Immature natural killer cell (primary cell): ENCODE results near the gene GRIN3A. TPM values are rescaled to one million over a fixed set of nuclear protein-coding genes. Genes with fewer than 3 reads are reported as not detected.

Experiments
- DNase-seq, 3 donors: peaks; one replicate each; pipeline ENCODE4 v3.0.0; 2022; ENCODE audit warnings: mixed read lengths in 1 of 3
- H3K27ac Mint-ChIP-seq, 6 donors: one replicate each; pipeline ENCODE4 v1.8.0; 2020; ENCODE audit warnings: mixed read lengths in 6 of 6, mild to moderate bottlenecking in 5 of 6, inconsistent platforms in 4 of 6, moderate library complexity in 3 of 6
- H3K27me3 Mint-ChIP-seq, 3 donors: one replicate each; pipeline ENCODE4 v1.8.0; 2020 to 2021; ENCODE audit warnings: low read depth in 3 of 3, mild to moderate bottlenecking in 3 of 3, mixed read lengths in 3 of 3, moderate library complexity in 3 of 3, inconsistent platforms in 1 of 3
- H3K36me3 Mint-ChIP-seq, 3 donors: one replicate each; pipeline ENCODE4 v1.8.0; 2020; ENCODE audit warnings: mixed read lengths in 3 of 3, inconsistent platforms in 2 of 3, mild to moderate bottlenecking in 2 of 3
- H3K4me1 Mint-ChIP-seq, 2 donors: one replicate each; pipeline ENCODE4 v1.8.0; 2020; ENCODE audit warnings: inconsistent platforms in 2 of 2, mild to moderate bottlenecking in 2 of 2, mixed read lengths in 2 of 2, moderate library complexity in 1 of 2
- H3K4me3 Mint-ChIP-seq, 5 donors: one replicate each; pipeline ENCODE4 v1.8.0; 2020; ENCODE audit warnings: mild to moderate bottlenecking in 5 of 5, mixed read lengths in 5 of 5, inconsistent platforms in 3 of 5, moderate library complexity in 3 of 5
- H3K9me3 Mint-ChIP-seq, 6 donors: one replicate each; pipeline ENCODE4 v1.8.0; 2020; ENCODE audit warnings: mild to moderate bottlenecking in 6 of 6, mixed read lengths in 6 of 6, inconsistent platforms in 4 of 6, moderate library complexity in 3 of 6
- polyA plus RNA-seq, 3 donors: library from polyadenylated mRNA; unstranded; fragments of 300-500 nt; fragmentation: Illumina TruSeq; gene quantifications; one replicate each; pipeline ENCODE4 v1.2.3, GENCODE V29; 2021

The GRIN3A gene
- polyA plus RNA-seq, 3 donors from 2014 or later, result 0.02 TPM; not detected in 2

DNA sequence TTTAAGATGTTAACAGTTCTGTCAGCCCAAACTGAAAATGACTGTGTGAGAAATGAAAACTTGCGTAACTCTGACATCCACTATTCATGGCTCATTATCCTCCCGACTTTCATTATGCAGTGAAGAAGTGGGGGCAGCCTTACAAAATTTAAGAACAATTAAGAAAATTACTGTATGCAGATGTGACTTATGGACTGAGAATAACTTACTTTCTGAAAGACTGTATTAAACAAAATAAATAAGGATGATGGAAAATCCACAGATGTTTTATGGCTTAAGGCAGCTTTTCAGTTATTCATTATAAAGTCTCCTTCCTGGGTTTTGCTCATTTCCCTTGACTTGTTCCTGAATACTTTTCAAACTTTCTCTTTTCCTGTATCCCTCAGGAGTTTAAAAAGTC, 55.2 kb downstream of the GRIN3A start:
- Mint-ChIP-seq H3K27me3 (no peaks in the 10 kb centered on the region), H3K27ac (no peak overlapping the region), H3K4me3 (no peak overlapping the region), H3K4me1 (no peaks in the 10 kb centered on the region), H3K36me3 (no peaks in the 10 kb centered on the region), H3K9me3 (peaks cover 0 to 8% (median under 1%) of the 10 kb centered on the region in 6 donors)
- no peak for DNase-seq

DNA sequence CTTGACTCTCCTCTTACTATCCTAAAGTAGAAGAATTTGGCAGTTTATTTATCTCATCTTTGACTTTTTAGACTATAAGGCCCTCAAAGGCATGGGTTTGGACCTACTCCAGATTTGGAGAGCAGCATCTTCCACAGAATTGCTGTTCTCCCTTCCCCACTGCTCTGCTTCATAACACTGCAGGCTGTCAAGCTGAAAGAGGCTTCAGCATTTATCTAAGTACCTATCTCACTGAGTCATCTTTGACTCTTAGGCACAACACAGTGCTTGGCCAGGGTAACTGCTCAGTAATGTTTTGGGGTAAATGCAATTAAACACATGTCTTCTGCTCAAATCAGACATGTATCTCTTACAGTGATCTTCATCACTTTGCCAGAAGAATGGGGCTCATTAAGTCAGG, 60.6 kb downstream of the GRIN3A start:
- Mint-ChIP-seq H3K36me3 (no peaks in the 10 kb centered on the region), H3K27me3 (peaks cover 0 to 6% (median 0%) of the 10 kb centered on the region in 3 donors), H3K9me3 (peaks cover 0 to 13% (median under 1%) of the 10 kb centered on the region in 6 donors), H3K4me3 (no peak overlapping the region), H3K27ac (no peak overlapping the region), H3K4me1 (no peaks in the 10 kb centered on the region)
- DNase-seq, result no peak

DNA sequence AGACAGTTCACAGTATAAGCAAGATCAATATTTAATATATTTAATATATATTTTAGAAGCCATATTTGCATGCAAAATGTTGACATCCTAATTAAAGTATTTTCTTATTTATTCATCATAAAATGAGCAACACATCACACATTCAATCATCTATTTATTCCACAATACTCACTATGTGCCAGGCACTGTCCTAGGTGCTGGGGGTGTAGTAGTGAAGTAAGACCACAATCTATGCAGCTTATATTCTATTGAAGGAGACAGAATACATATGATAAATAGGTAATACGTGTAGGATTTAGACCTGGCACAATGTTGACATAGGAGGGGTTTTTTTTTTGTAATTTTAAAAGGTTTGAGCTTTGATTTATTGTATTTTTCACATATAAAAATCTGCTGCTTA, 63.1 kb downstream of the GRIN3A start:
- Mint-ChIP-seq H3K4me3 (no peak overlapping the region), H3K4me1 (no peaks in the 10 kb centered on the region), H3K27ac (no peak overlapping the region)

DNA sequence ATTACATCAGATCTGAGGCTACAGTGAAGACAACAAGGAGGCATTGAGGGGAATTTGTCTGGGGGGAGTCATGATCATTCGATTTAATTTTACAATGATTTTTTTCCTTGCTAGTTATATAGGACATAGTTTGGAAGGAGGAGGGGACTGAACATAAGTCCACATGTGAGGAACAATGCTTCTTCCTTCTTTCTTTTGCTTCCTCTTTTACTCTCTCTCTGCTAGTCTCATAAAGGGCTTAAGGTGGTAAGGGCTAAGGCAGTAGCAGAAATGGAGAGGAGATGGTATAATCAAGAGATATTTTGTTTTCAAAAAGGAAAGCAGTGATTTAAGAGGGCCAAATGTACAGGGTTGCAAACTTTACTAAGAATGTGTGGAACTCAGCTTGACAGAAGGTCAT, 64.3 kb downstream of the GRIN3A start:
- Mint-ChIP-seq H3K27ac (no peak overlapping the region), H3K36me3 (no peaks in the 10 kb centered on the region), H3K27me3 (peaks cover 0 to 8% (median 0%) of the 10 kb centered on the region in 3 donors), H3K9me3 (peaks cover 0 to 15% (median under 1%) of the 10 kb centered on the region in 6 donors), H3K4me3 (no peak overlapping the region), H3K4me1 (no peaks in the 10 kb centered on the region)
- DNase-seq, result no peak

More for the DNA sequence above, 63.1 kb downstream of the GRIN3A start:
- H3K36me3 Mint-ChIP-seq, result no peaks in the 10 kb centered on the region
- peaks cover 0 to 8% (median 0%) of the 10 kb centered on the region in 3 donors for H3K27me3 Mint-ChIP-seq
- no peak for DNase-seq
- H3K9me3 Mint-ChIP-seq, result peaks cover 0 to 14% (median under 1%) of the 10 kb centered on the region in 6 donors

DNA sequence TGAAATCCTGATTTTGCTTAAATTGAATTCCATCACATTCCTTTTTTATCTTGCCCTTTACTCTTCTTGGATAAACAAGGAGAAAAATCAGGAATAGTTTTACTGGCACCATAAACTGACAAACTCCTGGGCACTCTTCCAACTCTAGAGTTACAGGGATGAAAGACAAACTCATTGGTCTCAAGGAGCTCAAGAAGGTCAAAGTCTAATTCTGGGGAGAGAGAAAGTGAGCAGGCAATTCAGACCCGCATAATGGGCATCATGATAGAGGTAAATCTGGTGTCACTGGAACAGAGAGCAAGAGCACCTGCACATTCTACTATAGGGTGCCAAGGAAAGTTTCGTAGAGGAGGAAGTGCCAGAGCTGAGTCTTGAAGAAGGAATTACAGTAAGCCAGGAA, 64.8 kb downstream of the GRIN3A start:
- H3K4me1 Mint-ChIP-seq, result no peaks in the 10 kb centered on the region
- H3K4me3 Mint-ChIP-seq, result no peak overlapping the region
- no peaks in the 10 kb centered on the region for H3K36me3 Mint-ChIP-seq
- H3K27ac Mint-ChIP-seq, result no peak overlapping the region
- H3K27me3 Mint-ChIP-seq, result peaks cover 0 to 8% (median 0%) of the 10 kb centered on the region in 3 donors
- peaks cover 0 to 14% (median under 1%) of the 10 kb centered on the region in 6 donors for H3K9me3 Mint-ChIP-seq
- no peak for DNase-seq

DNA sequence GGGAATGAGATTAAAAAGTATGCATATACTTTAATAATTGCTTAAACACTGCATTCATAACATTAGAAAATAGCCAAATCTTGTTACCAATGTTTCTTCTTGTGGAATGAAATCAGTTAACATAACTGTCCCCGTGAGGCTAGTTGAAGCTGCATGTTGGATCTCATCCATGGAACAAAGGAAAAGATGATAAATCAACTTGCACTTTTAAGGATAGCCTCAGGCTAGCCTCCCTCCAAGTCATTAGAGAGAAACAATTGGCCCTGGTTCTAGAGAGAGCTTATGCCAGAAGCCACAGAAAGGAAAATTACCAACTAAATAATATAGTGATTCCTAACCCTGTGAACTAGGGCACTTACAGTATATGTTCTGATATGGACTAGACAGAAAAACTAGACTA, 66.9 kb downstream of the GRIN3A start:
- H3K36me3 Mint-ChIP-seq, result no peaks in the 10 kb centered on the region
- no peaks in the 10 kb centered on the region for H3K4me1 Mint-ChIP-seq
- no peak overlapping the region for H3K4me3 Mint-ChIP-seq
- peaks cover 0 to 4% (median 0%) of the 10 kb centered on the region in 3 donors for H3K27me3 Mint-ChIP-seq
- H3K9me3 Mint-ChIP-seq, result peaks cover 0 to 9% (median 0%) of the 10 kb centered on the region in 6 donors
- no peak overlapping the region for H3K27ac Mint-ChIP-seq
- no peak for DNase-seq

DNA sequence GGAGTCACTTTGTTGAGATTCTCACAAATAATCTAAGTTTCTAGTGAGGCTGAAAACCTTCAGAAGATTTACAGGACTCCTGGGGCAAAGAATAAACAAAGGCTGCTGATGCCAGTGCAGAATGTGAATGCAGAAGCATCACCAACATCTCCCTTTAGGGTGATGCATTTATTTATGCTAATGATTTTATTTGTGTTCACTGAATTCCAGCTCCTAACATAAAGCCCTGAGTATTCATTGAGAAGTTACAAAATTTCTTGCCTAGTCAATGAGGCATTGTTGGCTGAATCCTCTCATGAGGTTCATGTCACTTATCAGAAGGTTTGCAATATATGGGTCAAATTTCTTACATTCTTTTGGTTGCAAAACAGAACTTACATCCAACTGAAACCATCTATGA, 70.0 kb downstream of the GRIN3A start:
- no peak overlapping the region for H3K4me3 Mint-ChIP-seq
- no peak overlapping the region for H3K27ac Mint-ChIP-seq
- DNase-seq, result no peak
- peaks cover 0 to 5% (median 1%) of the 10 kb centered on the region in 3 donors for H3K27me3 Mint-ChIP-seq
- H3K9me3 Mint-ChIP-seq, result peaks cover 0 to 6% (median 0%) of the 10 kb centered on the region in 6 donors
- H3K4me1 Mint-ChIP-seq, result no peaks in the 10 kb centered on the region
- no peaks in the 10 kb centered on the region for H3K36me3 Mint-ChIP-seq

DNA sequence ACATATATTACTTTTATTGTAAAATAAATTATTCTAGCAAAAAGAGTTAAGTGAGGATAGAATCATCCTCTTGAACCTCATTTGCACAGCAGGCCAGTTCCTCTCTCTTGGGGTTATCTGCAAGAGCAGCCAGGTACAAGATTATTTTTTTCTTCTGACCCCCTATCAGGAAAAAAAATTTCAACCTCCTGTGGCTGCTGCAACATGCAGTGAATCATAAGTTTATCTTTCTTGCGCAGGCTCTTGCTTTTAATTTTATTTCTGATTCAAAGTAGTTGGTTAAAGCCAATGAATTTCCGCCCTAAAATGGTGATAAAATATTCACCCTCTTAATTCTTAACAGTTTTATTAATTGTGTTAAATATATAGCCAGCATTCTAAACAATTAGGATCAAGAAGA, 74.0 kb downstream of the GRIN3A start:
- Mint-ChIP-seq H3K36me3 (no peaks in the 10 kb centered on the region), H3K4me3 (no peak overlapping the region), H3K27ac (no peak overlapping the region), H3K9me3 (peaks cover 0 to 4% (median under 1%) of the 10 kb centered on the region in 6 donors), H3K27me3 (peaks cover 0 to 5% (median 3%) of the 10 kb centered on the region in 3 donors), H3K4me1 (no peaks in the 10 kb centered on the region)
- no peak for DNase-seq

DNA sequence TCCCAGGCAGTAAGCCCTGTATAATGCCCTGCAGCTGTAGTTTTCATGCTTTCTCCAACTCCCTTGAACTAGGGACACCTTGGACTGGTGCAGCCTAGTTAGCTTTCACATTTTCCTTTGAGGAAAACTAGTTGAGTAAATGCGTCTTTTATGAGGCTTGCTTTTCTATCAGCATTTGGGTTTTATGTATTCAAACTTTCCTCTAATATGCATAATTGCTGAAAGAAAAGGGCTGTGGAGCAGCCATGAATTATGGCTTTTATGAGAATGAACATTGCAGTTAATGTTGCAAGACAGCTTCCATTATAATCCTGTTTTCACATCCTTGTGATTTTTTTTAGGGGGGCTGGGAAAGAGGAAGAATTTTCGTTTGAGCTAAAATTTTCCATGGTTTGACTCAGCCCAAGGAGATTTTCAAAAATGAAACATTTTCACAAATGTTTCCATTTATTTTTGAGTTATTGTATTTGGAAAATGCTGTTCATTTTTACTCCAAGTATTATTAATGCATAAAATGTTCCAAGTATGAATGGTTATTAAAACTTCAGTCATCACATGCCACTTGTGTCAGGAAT, 85.8 kb downstream of the GRIN3A start:
- no peaks in the 10 kb centered on the region for H3K4me1 Mint-ChIP-seq
- H3K9me3 Mint-ChIP-seq, result peaks cover 0 to 7% (median 0%) of the 10 kb centered on the region in 6 donors
- no peak overlapping the region for H3K27ac Mint-ChIP-seq
- no peak for DNase-seq
- H3K4me3 Mint-ChIP-seq, result no peak overlapping the region
- H3K27me3 Mint-ChIP-seq, result peaks cover 2 to 7% (median 3%) of the 10 kb centered on the region in 3 donors
- H3K36me3 Mint-ChIP-seq, result no peaks in the 10 kb centered on the region

DNA sequence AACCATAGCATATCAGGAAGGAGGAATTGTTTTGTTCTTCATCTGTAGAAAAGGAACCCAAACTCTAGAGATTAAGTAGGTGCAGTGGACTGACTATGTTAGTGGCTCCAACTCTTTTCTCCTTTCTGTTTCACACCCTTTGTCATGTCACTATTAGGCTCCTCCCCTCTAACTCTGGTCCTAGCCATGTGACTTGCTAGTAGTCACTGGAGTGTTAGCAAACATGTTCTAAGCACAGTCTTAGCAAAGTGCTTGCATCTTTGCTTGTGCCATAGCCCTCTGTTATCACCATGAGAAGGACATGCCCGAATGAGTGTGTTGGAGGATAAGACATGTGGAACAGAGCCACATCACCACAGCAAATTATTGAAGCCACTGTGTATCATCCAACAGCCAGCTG, 88.3 kb downstream of the GRIN3A start:
- peaks cover 2 to 7% (median 3%) of the 10 kb centered on the region in 3 donors for H3K27me3 Mint-ChIP-seq
- H3K27ac Mint-ChIP-seq, result no peak overlapping the region
- H3K4me3 Mint-ChIP-seq, result no peak overlapping the region
- H3K4me1 Mint-ChIP-seq, result no peaks in the 10 kb centered on the region
- H3K36me3 Mint-ChIP-seq, result no peaks in the 10 kb centered on the region
- peaks cover 0 to 7% (median 0%) of the 10 kb centered on the region in 6 donors for H3K9me3 Mint-ChIP-seq
- DNase-seq, result no peak

DNA sequence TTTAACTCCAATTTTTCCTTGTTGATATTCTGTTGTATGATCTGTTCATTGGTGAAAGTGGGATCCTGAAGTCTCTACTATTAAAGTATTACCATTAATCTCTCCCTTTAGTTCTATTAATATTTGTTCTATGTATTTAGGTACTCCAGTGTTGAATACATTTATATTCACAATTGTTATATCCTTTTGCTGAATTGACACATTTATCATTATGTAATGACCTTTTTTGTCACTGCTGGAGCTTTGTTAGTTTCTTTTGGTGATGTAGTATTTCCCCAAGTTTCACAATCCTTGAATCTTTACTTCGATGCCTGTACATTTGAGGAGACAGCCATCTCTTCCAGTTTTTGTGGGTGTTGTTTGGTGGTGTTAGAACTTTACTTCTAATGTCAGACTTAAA, 90.0 kb downstream of the GRIN3A start:
- Mint-ChIP-seq H3K4me3 (no peak overlapping the region), H3K27me3 (peaks cover 2 to 5% (median 3%) of the 10 kb centered on the region in 3 donors), H3K27ac (no peak overlapping the region), H3K36me3 (no peaks in the 10 kb centered on the region), H3K9me3 (peaks cover 0 to 2% (median 0%) of the 10 kb centered on the region in 6 donors), H3K4me1 (no peaks in the 10 kb centered on the region)
- no peak for DNase-seq

DNA sequence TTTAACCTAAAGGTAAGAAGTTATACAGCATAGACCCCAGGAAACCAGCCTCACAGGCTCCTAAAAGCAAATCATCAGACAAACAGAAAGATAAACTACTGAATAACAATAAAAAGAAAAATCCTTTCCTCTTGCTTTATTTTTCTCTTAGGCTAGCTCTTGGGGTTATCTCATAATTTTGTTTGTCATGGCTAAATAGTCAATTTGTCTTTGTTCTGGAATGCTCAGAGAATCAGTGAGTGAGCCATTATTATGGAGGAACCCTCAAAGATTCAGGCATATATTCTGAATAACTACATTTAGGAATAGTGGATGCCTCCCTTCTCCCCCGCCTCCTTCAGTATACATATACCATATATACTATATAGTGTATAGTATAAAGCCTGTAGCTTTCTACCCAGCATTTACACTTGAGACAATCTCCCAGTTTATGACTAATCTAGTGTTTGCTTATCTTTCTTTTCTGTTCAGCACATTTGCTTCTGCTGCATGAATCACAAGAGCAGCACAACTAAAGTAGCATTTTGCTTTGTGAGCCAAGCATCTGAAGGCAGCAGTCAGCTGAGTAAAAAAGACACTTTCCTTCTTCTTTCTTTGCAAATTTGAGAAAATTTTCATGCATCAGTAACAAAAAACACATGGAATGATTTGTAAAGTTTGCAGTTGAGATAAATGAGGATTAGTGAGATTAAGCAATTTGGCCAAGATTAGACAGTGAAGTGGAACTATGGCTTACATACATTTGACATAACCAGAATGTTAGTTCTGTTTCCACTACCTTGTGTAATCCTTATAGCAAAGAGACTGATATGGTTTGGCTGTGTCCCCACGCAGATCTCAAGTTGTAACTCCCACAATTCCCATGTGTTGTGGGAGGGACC, 98.4 kb downstream of the GRIN3A start:
- H3K9me3 Mint-ChIP-seq, result peaks cover 0 to 6% (median 0%) of the 10 kb centered on the region in 6 donors
- H3K27me3 Mint-ChIP-seq, result peaks cover 0 to under 1% (median 0%) of the 10 kb centered on the region in 3 donors
- H3K27ac Mint-ChIP-seq, result no peak overlapping the region
- no peak for DNase-seq
- H3K36me3 Mint-ChIP-seq, result no peaks in the 10 kb centered on the region
- no peaks in the 10 kb centered on the region for H3K4me1 Mint-ChIP-seq
- no peak overlapping the region for H3K4me3 Mint-ChIP-seq

DNA sequence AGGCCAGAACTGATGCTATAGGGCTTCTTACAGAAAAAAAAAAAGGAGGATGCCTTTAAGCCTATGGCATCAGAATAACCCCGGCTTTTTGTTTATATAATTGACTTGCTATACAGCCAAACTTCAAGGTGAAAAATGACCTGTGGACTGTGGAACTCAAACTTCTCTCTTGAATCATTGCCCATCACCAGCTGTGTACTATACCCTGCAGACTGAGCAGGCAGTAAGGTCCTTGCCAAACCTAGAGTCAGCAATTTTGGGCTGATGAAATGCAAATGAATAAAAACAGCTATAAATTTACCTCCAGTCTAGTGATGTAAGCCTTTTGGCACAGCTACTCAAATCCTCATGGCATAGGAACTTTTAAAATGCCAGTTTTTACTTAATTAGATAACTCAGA, 99.1 kb downstream of the GRIN3A start:
- Mint-ChIP-seq H3K9me3 (peaks cover 0 to 6% (median 0%) of the 10 kb centered on the region in 6 donors), H3K4me3 (no peak overlapping the region), H3K27me3 (peaks cover 0 to 3% (median 0%) of the 10 kb centered on the region in 3 donors), H3K36me3 (no peaks in the 10 kb centered on the region), H3K27ac (no peak overlapping the region), H3K4me1 (no peaks in the 10 kb centered on the region)
- no peak for DNase-seq

DNA sequence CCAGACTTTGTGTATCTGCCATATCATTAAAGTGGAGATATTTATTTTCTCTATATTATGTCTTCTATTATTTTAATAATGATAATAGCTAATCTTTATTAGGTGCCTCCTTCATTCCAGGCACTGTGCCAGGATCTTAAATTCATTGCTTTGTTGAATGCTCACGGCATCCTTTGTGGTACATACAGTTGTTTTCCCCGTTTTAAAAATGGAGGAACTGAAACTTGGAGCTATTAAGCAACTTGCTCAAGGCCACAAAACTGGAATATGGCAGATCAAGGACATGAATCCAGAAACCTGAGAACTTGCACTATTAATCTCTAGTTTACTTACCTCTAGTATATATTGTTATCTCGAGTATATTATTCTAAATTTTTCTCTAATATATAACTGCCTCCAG, 102.2 kb downstream of the GRIN3A start:
- Mint-ChIP-seq H3K27ac (no peak overlapping the region), H3K36me3 (no peaks in the 10 kb centered on the region), H3K9me3 (peaks cover 0 to 4% (median 1%) of the 10 kb centered on the region in 6 donors), H3K4me3 (no peak overlapping the region), H3K27me3 (peaks cover 0 to 3% (median 0%) of the 10 kb centered on the region in 3 donors), H3K4me1 (no peaks in the 10 kb centered on the region)
- no peak for DNase-seq
